ELR (cell line): ENCODE measurements around the gene TAF11L9.
"Not testable (repeated sequence)": the region's sequence is repeated elsewhere in the genome, so short reads cannot be mapped to it uniquely, and the experiment has no call there.

Source experiments
- DNase-seq: peaks from one replicate; pipeline ENCODE4 v3.0.0-alpha.2; 2015; ENCODE audit warnings: low read depth

Gene TAF11L9

DNA sequence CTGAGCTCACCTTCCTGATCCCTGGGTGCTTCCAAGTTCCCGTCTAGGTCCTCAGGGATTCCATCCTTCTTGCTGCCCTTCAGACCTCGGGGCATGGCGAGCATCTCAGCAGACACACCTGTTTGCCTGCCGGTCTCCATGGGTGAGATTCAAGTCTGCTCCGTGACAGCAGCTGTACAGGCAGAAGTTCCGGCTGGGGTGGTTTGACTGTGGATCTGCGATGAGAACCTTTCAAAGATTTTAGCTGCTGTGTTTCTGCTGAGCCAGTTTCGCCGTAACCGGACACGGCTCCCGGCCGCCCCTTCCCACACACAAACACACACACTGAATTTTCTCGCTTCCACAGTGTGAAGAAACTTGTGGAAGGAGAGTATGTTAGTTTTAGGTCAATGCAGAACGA is at the start of gene TAF11L9:
TSS of gene TAF11L9 (minus strand) at position 140 of the 400 bp plus-strand sequence.
- not testable (repeated sequence) for DNase-seq

DNA sequence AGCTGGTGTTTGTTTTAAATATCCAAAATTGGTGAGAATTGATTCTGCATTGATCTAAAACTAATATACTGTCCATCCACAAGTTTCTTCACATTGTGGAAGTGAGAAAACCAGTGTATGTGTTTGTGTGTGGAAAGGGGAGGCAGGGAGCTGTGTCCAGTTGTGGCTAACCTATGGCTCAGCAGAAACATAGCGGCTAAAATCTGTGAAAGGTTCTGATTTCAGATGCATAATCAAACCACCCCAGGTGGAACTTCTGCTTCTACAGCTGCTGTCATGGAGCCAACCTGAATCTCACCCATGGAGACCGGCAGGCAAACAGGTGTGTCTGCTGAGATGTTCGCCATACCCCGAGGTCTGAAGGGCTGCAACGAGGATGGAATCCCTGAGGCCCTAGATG is 40.0 kb upstream of the TAF11L9 start, which contains the start of gene TAF11L14:
TSS of gene TAF11L14 (plus strand) at position 301 of the 400 bp plus-strand sequence.
- no peak for DNase-seq

DNA sequence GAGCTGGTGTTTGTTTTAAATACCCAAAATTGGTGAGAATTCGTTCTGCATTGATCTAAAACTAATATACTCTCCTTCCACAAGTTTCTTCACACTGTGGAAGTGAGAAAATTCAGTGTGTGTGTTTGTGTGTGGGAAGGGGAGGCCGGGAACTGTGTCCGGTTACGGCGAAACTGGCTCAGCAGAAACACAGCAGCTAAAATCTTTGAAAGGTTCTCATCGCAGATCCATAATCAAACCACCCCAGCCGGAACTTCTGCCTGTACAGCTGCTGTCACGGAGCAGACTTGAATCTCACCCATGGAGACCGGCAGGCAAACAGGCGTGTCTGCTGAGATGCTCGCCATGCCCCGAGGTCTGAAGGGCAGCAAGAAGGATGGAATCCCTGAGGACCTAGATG is 37.6 kb upstream of the TAF11L9 start, which contains the start of gene TAF11L13:
TSS of gene TAF11L13 (plus strand) at position 301 of the 400 bp plus-strand sequence.
- DNase-seq, result not testable (repeated sequence)

DNA sequence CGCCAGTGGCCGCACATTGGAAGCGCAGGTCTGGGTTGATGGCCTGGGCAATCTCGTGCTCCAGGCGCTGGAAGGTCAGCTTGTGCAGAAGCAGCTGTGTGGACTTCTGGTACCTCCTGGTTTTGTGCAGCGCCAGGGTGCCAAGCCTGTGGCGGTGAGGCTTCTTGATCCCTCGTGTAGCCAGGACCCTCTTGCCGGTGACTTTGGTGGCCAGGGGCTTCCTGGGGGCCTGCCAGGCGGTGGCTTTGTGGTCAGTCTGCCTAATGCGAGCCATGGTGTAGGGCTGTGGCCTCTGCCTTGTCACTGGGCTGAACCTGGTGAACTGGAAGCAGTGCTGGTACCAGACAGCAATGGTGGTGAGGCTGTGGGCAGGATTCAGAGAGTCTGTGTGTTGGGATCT is 31.5 kb upstream of the TAF11L9 start:
- DNase-seq, result no peak

DNA sequence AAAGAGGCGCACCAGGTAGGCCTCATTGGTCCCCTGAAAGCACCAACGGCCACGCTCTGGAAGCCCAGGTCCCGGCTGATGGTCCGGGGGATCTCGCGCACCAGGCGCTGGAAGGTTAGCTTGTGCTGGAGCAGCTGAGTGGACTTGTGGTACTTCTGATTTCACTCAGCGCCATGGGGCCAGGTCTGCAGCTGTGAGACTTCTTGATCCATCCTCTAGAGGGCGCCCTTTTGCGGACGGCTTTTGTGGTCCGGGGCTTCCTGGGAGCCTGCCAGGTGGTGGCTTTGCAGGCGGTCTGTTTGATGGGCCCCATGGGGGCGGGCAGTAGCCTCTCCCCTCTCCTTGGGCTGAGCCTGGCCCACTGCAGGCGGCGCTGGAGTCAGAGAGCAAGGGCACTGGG is 26.4 kb upstream of the TAF11L9 start:
- no peak for DNase-seq

DNA sequence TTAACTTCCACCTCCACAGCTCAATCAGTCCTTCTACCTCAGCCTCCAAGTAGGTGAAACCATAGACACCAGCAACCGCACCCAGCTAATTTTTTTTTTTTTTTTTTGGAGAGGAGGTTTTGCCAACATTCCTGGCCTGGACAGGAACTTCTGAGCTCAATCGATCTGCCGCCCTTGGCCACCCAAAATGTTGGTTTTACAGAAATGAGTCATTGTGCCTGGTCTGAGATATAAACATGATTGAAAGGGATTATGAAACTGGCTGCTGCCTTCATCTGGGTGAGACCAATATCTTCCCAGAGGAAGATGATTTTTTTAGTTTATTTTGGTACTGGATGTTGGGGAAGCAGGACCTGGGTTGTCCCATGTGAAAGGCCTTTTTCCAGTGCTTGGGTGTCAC is 25.2 kb upstream of the TAF11L9 start:
- no peak for DNase-seq

DNA sequence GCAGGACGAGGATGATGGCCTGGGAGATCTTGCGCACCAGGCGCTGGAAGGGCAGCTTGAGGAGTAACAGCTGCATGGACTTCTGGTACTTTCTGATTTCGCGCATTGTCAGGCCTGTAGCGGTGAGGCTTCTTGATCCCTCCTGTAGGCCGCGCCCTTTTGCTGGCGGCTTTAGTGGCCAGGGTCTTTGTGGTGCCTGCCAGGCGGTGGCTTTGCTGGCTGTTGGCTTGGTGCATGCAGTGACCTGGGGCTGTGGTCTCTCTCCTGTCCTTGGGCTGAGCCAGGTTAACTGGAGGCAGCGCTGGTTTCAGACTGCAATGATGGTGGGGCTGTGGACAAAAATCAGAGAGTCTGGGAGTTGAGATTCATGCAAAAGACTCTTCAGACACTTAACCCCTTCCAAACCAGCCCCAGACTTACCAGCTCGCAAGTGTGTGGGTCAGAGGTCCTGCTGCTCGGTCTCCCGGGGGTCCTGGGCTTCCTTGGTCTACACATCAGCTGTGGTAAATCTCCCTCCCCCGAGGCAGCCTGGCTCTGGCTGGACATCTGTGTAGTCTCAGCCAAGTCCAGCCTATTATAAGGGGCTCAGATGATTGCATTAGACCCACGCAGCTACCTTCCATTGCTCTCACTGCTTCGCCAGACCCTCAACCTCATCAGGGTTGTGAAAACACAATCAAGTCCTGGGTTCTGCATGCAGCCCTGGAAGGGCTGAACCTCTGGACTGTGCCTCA is 20.8 kb upstream of the TAF11L9 start:
- no peak for DNase-seq

DNA sequence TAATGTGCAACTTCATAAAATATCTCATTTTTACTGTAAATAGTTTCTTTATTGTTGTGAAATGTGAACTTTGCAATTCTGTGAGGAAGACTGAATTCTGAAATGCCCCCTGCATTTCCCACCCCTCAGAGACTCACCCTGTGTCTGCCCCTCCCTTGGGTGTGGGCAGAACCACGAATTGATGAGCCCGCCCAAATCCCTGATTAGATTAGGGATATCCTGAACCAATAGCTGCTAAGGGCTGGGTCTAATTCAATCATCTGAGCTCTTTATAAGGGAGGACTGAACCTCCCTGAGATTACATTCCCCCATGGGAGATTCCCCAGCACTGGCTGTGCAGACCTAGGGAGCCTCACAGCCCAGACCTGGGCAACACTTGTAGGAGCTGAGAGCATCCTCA is 15.9 kb upstream of the TAF11L9 start, which contains the start of gene TAF11L12:
TSS of gene TAF11L12 (plus strand) at position 301 of the 400 bp plus-strand sequence.
- DNase-seq, result not testable (repeated sequence)

DNA sequence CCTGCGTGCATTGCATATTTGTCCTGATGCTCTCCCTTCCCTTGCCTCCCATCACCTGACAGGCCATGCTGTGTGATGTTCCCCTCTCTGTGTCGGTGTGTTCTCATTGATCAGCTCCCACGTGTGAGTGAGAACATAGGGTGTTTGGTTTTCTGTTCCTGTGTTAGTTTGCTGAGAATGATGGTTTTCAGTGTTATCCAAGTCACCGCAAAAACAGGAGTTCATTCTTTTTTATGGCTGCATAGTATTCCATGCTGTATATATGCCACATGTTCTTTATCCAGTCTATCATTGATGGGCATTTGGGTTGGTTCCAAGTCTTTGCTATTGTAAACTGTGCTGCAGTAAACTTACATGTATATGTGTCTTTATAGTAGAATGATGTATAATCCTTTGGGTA is 13.3 kb upstream of the TAF11L9 start:
- DNase-seq, result not testable (repeated sequence)

DNA sequence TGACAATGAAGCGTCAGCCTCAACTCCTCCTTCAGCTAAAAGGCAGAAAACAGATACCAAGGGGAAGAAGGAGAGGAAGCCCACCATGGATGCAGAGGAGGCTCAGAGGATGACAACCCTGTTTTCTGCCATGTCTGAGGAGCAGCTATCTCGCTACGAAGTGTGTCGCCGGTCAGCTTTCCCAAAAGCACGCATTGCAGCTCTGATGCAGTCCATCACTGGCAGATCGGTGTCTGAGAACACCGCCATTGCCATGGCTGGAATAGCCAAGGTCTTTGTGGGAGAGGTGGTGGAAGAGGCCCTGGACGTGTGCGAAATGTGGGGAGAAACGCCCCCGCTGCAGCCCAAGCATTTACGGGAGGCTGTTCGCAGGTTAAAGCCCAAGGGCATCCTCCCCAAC is 10.8 kb upstream of the TAF11L9 start:
- no peak for DNase-seq

DNA sequence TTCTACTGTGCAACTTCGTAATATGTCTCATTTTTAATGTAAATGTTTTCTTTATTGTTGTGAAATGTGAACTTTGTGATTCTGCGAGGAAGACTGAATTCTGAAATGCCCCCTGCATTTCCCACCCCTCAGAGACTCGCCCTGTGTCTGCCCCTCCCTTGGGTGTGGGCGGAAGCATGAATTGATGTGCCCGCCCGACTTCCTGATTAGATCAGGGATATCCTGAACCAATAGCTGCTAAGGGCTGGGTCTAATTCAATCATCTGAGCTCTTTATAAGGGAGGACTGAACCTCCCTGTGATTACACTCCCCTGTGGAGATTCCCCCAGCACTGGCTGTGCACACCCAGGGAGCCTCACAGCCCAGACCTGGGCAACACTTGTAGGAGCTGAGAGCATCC is 9.7 kb upstream of the TAF11L9 start, which contains the start of gene TAF11L11:
TSS of gene TAF11L11 (plus strand) at position 304 of the 400 bp plus-strand sequence.
- not testable (repeated sequence) for DNase-seq

DNA sequence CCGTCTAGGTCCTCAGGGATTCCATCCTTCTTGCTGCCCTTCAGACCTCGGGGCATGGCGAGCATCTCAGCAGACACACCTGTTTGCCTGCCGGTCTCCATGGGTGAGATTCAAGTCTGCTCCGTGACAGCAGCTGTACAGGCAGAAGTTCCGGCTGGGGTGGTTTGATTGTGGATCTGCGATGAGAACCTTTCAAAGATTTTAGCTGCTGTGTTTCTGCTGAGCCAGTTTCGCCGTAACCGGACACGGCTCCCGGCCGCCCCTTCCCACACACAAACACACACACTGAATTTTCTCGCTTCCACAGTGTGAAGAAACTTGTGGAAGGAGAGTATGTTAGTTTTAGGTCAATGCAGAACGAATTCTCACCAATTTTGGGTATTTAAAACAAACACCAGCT is 3.5 kb upstream of the TAF11L9 start, which contains the start of gene TAF11L10:
TSS of gene TAF11L10 (minus strand) at position 101 of the 400 bp plus-strand sequence.
- DNase-seq, result not testable (repeated sequence)

DNA sequence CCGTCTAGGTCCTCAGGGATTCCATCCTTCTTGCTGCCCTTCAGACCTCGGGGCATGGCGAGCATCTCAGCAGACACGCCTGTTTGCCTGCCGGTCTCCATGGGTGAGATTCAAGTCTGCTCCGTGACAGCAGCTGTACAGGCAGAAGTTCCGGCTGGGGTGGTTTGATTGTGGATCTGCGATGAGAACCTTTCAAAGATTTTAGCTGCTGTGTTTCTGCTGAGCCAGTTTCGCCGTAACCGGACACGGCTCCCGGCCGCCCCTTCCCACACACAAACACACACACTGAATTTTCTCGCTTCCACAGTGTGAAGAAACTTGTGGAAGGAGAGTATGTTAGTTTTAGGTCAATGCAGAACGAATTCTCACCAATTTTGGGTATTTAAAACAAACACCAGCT is 3.3 kb downstream of the TAF11L9 start, which contains the start of gene TAF11L8:
TSS of gene TAF11L8 (minus strand) at position 101 of the 400 bp plus-strand sequence.
- not testable (repeated sequence) for DNase-seq

DNA sequence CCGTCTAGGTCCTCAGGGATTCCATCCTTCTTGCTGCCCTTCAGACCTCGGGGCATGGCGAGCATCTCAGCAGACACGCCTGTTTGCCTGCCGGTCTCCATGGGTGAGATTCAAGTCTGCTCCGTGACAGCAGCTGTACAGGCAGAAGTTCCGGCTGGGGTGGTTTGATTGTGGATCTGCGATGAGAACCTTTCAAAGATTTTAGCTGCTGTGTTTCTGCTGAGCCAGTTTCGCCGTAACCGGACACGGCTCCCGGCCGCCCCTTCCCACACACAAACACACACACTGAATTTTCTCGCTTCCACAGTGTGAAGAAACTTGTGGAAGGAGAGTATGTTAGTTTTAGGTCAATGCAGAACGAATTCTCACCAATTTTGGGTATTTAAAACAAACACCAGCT is 8.5 kb downstream of the TAF11L9 start, which contains the start of gene TAF11L7:
TSS of gene TAF11L7 (minus strand) at position 101 of the 400 bp plus-strand sequence.
- not testable (repeated sequence) for DNase-seq
